ENCODE data around the gene HNRNPH1. TPM values are rescaled to one million over a fixed set of nuclear protein-coding genes. Genes with fewer than 3 reads are reported as not detected.

The HNRNPH1 gene
- total RNA-seq, 1 donor from 2014 or later: 517 TPM

GRCh38 chr5:179614745-179615144 is 8.7 kb downstream of the HNRNPH1 start:
- no peak overlapping the region for H3K4me3 ChIP-seq
- intact Hi-C loops (cut with DNase I): no loop called here
- H3K27ac ChIP-seq: no peak overlapping the region
- ATAC-seq: no peak
- H3K27me3 ChIP-seq (ENCODE audit: low read depth): no peaks in the 10 kb centered on the region
- TF ChIP-seq CTCF (IDR thresholded peaks at IDR 0.05): no peak
- DNase-seq: no peak
- H3K36me3 ChIP-seq: peaks cover 98% of the 10 kb centered on the region
- no peaks in the 10 kb centered on the region for H3K9me3 ChIP-seq
- peaks cover 62% of the 10 kb centered on the region for H3K4me1 ChIP-seq

- no peaks in the 10 kb centered on the region for H3K27me3 ChIP-seq (ENCODE audit: low read depth)
- H3K4me3 ChIP-seq: no peak overlapping the region
- DNase-seq (no peak), ATAC-seq (no peak)
- peaks cover 56% of the 10 kb centered on the region for H3K4me1 ChIP-seq
- H3K36me3 ChIP-seq: peaks cover 98% of the 10 kb centered on the region
- H3K27ac ChIP-seq: no peak overlapping the region
- no peak for TF ChIP-seq CTCF (IDR thresholded peaks at IDR 0.05)
- no peaks in the 10 kb centered on the region for H3K9me3 ChIP-seq
- intact Hi-C loops (cut with DNase I): no loop called here
These were observed 9.9 kb downstream of the HNRNPH1 start for GRCh38 chr5:179613460-179614071.

- no peaks in the 10 kb centered on the region for H3K27me3 ChIP-seq (ENCODE audit: low read depth)
- H3K4me3 ChIP-seq: no peak overlapping the region
- intact Hi-C loops (cut with DNase I): no loop called here
- no peak for DNase-seq
- no peak overlapping the region for H3K27ac ChIP-seq
- H3K4me1 ChIP-seq: peaks cover 48% of the 10 kb centered on the region
- no peak for TF ChIP-seq CTCF (IDR thresholded peaks at IDR 0.05)
- no peaks in the 10 kb centered on the region for H3K9me3 ChIP-seq
- ATAC-seq: peak in 1 of 2 donors; percentile 25
- H3K36me3 ChIP-seq: peaks cover 98% of the 10 kb centered on the region
These were observed 10.7 kb downstream of the HNRNPH1 start for GRCh38 chr5:179612577-179613459.

- intact Hi-C loops (cut with DNase I): no loop called here
These were observed 12.6 kb downstream of the HNRNPH1 start for GRCh38 chr5:179610903-179611265.

More at GRCh38 chr5:179610903-179611265, 12.6 kb downstream of the HNRNPH1 start:
- TF ChIP-seq CTCF (IDR thresholded peaks at IDR 0.05): no peak
- H3K27ac ChIP-seq: no peak overlapping the region
- DNase-seq (no peak), ATAC-seq (no peak)
- H3K4me3 ChIP-seq: no peak overlapping the region
- no peaks in the 10 kb centered on the region for H3K27me3 ChIP-seq (ENCODE audit: low read depth)
- peaks cover 29% of the 10 kb centered on the region for H3K4me1 ChIP-seq
- no peaks in the 10 kb centered on the region for H3K9me3 ChIP-seq
- peaks cover 98% of the 10 kb centered on the region for H3K36me3 ChIP-seq
